ENCODE data around the gene CTTNBP2.

GRCh38 chr7:117764031-117764430, 109.2 kb downstream of the CTTNBP2 start:
- TF ChIP-seq CTCF (IDR thresholded peaks at IDR 0.05; ENCODE audit: insufficient read depth, low read length, poor library complexity, severe bottlenecking) (no peak), EZH2phosphoT487 (conservative IDR thresholded peaks at IDR 0.05; ENCODE audit: low read length) (no peak)
